ENCODE measurements around the gene RBM33.

The RBM33 gene

DNA sequence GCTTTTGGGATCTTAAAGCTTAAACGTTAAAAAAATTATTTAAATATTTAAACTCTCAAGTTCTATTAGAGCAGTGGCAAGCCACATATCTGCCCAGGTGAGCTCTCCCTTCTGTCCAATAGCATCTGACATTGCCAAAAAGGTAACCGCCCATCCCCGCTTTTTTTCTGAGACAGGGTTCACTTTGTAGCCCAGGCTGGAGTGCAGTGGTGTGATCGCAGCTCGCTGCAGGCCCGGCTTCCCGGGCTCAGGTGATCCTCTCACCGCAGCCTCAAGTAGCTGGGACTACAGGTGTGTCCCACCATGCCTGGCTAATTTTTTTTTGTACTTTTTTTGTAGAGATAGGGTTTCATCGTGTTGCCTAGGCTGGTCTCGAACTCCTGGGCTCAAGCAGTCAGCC is 83.2 kb downstream of the RBM33 start:
- H3K9ac ChIP-seq = no peak overlapping the region
- H3K4me2 ChIP-seq = no peak overlapping the region
- TF ChIP-seq CTCF (conservative IDR thresholded peaks at IDR 0.05; ENCODE audit: low read depth, low read length) = no peak
- no peaks in the 10 kb centered on the region for H3K27me3 ChIP-seq (ENCODE audit: insufficient read depth, low read depth)
- no peak overlapping the region for H2AFZ ChIP-seq (ENCODE audit: low read depth)
- H4K20me1 ChIP-seq (ENCODE audit: insufficient read depth) = 0 out of 2 replicates have a peak, but pooled peaks cover 9% of the 10 kb centered on the region
- H3K79me2 ChIP-seq (ENCODE audit: insufficient read depth, low read depth) = peaks cover 15% of the 10 kb centered on the region; the same call in 1 of the 2 replicates
- no peaks in the 10 kb centered on the region for H3K4me1 ChIP-seq (ENCODE audit: low read depth, poor library complexity, severe bottlenecking)
- no peak overlapping the region for H3K4me3 ChIP-seq (IDR thresholded peaks at IDR 0.05; ENCODE audit: insufficient read depth, low read depth, low read length)
- H3K27ac ChIP-seq = no peak overlapping the region
- H3K36me3 ChIP-seq (ENCODE audit: insufficient read depth) = no peaks in the 10 kb centered on the region

DNA sequence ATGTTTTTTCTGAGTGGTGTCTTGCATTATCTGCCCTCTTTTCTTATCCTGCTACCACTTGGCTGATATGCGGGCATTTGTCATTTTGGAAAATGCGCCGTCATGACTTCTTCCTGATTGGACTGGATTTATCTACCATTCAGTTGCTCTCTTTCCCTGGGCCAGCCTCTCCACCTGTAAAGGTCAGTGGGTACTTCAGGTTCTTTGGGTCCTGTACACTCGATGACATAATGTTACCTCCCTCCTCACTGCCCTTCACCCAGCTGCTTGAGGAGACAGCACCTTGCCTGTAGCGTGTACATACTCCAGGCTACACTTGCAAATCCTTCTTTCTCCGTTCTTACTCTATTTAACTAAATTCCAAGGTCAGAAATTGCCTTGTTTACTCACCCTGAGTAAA is 83.7 kb downstream of the RBM33 start:
- Histone ChIP-seq H3K27me3 (ENCODE audit: insufficient read depth, low read depth) (no peaks in the 10 kb centered on the region), H3K4me3 (IDR thresholded peaks at IDR 0.05; ENCODE audit: insufficient read depth, low read depth, low read length) (no peak overlapping the region), H3K4me1 (ENCODE audit: low read depth, poor library complexity, severe bottlenecking) (no peaks in the 10 kb centered on the region), H3K27ac (no peak overlapping the region), H2AFZ (ENCODE audit: low read depth) (no peak overlapping the region), H4K20me1 (ENCODE audit: insufficient read depth) (0 out of 2 replicates have a peak, but pooled peaks cover 9% of the 10 kb centered on the region), H3K9ac (no peak overlapping the region), H3K4me2 (no peak overlapping the region), H3K79me2 (ENCODE audit: insufficient read depth, low read depth) (peaks cover 15% of the 10 kb centered on the region; the same call in 1 of the 2 replicates), H3K36me3 (ENCODE audit: insufficient read depth) (no peaks in the 10 kb centered on the region)
- no peak for TF ChIP-seq CTCF (conservative IDR thresholded peaks at IDR 0.05; ENCODE audit: low read depth, low read length)

DNA sequence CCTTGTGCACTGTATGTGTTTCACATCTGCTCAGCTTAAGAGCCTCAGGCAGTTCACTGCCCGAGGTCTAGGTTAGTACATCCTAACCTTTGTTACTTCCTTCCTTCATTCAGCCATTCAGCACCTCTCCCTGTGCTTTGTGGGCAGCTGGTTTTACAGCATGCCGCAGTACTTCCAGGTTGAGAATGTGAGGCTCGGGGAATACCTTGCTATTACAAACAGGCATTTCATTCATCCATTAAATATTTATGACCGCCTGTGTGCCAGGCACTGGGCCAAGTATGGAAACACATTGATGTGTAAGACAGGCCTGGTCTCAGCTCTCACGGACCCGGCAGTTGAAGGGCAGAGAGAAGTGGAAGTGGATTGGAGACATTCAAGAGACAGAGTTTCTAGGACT is 85.4 kb downstream of the RBM33 start:
- Histone ChIP-seq H3K4me3 (IDR thresholded peaks at IDR 0.05; ENCODE audit: insufficient read depth, low read depth, low read length) (no peak overlapping the region), H3K4me2 (no peak overlapping the region), H3K27me3 (ENCODE audit: insufficient read depth, low read depth) (no peaks in the 10 kb centered on the region), H2AFZ (ENCODE audit: low read depth) (no peak overlapping the region), H3K9ac (no peak overlapping the region), H3K27ac (no peak overlapping the region), H4K20me1 (ENCODE audit: insufficient read depth) (0 out of 2 replicates have a peak, but pooled peaks cover 5% of the 10 kb centered on the region), H3K36me3 (ENCODE audit: insufficient read depth) (no peaks in the 10 kb centered on the region), H3K4me1 (ENCODE audit: low read depth, poor library complexity, severe bottlenecking) (no peaks in the 10 kb centered on the region), H3K79me2 (ENCODE audit: insufficient read depth, low read depth) (peaks cover 6% of the 10 kb centered on the region; the same call in 1 of the 2 replicates)
- no peak for TF ChIP-seq CTCF (conservative IDR thresholded peaks at IDR 0.05; ENCODE audit: low read depth, low read length)

DNA sequence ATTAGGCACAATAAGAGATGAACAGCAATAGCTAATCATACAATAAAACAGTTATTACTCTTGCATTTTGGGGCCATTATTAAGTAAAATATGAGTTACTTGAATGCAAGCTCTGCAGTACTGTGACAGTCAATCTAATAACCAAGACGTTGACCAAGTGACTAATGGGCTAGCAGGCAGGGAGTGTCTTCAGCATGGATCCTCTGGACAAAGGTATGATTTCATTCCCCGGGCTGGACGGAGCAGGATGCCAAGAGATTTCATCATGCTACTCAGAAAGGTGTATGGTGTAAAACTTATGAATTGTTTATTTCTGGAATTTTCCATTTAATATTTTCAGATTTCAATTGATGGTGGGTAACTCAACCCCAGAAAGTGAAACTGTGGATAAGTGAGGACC is 86.9 kb downstream of the RBM33 start:
- Histone ChIP-seq H4K20me1 (ENCODE audit: insufficient read depth) (no peaks in the 10 kb centered on the region), H3K4me1 (ENCODE audit: low read depth, poor library complexity, severe bottlenecking) (no peaks in the 10 kb centered on the region), H3K9ac (no peak overlapping the region), H3K27me3 (ENCODE audit: insufficient read depth, low read depth) (no peaks in the 10 kb centered on the region), H3K27ac (no peak overlapping the region), H3K4me3 (IDR thresholded peaks at IDR 0.05; ENCODE audit: insufficient read depth, low read depth, low read length) (no peak overlapping the region), H2AFZ (ENCODE audit: low read depth) (no peak overlapping the region), H3K79me2 (ENCODE audit: insufficient read depth, low read depth) (no peaks in the 10 kb centered on the region; the same call in 1 of the 2 replicates), H3K36me3 (ENCODE audit: insufficient read depth) (no peaks in the 10 kb centered on the region), H3K4me2 (no peak overlapping the region)
- no peak for TF ChIP-seq CTCF (conservative IDR thresholded peaks at IDR 0.05; ENCODE audit: low read depth, low read length)

Measured in KMS-11 (cell line).